CD1c-positive myeloid dendritic cell (primary cell): ENCODE results near the gene DSCAM.

ENCODE experiments used
- DNase-seq: peaks from one replicate; pipeline ENCODE4 v3.0.0-alpha.2; 2016; ENCODE audit errors: extremely low spot score

Gene DSCAM

DNA sequence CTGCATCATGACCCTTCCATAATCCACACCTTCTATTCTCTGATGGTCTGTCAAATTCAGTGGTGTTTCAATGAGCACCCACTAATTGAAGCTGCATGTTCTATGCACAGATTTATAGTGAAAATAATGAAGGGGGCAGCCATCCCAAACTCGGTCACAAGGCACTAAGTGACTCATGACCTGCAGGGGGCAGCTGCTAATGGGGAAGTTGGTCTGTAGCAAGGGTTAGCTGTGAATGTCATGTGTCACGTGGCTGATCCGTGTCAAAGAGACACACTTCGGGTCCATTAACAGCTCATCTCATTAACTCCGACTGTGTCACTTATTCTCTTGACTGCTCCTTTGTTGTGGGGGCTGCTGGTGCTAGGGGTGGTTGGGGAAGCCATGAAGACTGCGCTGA lies 673.1 kb downstream of the DSCAM start:
- DNase-seq = no peak

DNA sequence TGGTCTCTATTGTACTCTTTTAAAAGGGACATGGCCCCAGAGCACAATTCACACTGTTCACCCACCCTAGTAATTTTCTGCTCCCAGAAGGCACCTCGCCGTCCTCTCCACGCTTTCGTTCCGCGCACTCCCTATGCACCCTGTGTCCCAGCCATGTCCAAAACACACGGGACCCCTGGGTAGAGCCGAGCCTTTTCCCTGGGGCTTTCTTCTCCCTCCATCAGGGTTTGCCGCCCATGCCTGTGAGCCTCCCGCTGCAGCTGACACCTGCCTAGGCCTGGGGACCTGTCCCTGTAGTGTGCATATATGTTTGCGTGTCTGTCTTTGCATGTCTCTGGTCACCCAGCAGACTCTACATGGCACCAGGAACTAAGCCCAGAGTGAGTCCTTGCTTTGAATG lies 677.0 kb downstream of the DSCAM start:
- DNase-seq = no peak

DNA sequence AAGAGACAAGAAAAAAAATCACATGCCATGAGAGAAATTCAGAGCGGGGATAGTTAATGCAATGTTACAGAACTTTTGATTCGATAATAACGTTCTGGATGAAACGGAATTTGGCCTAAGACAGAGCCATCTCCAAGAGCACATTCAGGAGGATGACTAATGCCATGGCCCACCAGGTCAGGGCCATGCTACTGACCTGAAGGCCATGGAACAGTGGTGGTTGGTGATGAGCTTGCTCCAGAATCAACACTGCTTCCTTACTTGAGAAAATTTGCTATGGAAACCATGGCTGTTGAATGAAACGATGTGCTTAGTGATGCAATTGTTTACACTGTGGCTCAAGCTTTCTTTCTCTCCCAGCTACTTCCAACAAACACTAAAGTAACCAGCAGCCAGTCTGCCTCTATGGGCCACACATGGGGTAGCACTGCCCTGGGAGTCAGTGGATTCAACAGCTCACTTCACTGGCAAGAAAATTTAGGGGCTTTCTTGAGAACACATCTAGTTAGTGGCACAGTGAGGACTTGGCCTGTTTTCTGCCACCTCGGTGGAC lies 680.6 kb downstream of the DSCAM start:
- DNase-seq = no peak

DNA sequence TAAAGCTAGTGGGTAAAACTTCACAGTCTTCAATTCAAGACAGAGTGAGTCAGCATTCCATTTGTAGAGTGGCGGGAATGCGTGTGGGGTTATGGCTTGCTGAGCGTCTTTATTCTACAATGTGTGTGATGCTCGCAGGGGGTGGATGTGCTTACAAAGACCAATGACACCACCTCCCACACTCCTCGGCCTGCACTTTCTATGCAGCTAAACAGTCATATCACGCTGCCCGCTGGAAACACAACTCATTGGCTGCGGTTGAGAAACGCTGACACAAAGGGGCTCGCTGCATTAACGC lies 681.2 kb downstream of the DSCAM start:
- no peak for DNase-seq

DNA sequence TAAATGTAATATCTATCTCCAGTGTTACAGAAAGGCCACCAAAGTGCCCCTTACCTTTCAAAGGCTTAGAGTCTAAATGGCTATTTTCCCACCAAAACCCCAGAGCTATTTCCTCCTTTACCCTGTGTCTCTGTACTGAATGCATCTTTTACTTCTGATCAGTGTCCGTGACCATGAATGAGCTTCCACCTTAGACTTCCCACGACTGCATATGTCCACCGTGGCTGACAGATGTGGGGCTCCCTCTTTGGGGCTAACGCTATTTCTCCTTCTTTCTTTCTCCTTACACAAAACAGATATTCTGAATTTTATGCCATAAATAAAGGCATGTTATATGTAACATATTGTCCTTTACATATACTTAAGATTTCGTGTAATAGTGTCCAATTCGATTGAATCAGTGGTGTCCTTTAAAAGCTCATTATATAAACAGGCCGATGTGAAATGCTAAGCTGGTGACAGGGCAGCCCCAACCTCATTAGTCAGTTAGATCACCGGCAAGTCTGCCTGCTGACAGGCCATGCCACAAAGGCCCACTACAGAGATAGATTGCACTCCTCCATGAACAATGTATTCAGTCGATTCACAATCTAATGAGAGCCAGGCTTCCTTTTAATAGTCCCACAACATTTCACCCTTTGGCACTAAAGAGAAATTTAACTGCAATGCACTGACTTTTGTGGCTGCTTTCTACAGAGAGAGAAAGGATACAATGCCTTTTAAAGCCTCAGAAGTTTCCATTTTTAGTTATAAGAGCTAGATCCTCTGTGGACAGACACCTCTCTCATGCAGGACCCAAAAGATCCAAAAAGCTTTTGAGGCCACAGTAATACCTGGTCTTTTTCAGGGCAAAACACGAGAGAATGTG lies 681.8 kb downstream of the DSCAM start:
- no peak for DNase-seq

DNA sequence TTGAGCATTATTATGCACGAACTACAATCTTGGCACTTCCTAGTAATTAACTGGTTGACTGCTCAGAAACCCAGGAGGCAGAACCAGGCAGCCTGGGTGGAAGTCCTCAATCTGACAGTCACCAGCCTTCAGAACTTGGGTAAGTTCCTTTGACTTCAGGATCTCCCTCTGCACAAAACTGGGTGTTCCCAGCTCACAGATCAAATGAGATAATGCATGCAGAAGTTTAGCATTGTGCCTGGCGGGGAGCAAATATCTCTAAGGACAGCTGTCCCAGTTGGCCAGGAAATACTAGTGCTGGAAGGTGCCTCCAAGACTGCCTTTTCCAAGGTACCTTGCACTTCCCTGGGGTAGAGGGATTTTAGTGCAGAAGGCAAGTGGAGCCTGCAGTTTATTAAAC lies 684.9 kb downstream of the DSCAM start:
- DNase-seq = no peak

DNA sequence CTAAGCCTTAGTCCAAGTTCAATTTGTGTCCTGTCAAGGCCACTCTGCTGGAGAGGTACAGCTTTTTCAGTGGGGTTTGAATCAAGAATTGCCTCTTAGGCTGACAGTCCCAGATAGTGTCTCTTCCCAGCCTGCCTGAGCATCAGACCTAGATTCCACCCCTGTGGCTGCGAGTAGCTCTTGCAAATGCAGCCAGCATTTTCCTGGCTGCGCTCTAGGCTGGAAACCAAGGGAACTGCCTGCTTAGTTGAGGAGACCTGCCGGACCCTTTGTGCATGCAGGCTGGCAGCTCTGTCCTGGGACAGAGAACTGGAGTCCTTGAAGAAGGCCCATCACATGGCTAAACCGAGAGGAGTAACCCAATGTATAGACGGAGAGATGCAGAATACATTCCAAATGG lies 686.0 kb downstream of the DSCAM start:
- DNase-seq = no peak

DNA sequence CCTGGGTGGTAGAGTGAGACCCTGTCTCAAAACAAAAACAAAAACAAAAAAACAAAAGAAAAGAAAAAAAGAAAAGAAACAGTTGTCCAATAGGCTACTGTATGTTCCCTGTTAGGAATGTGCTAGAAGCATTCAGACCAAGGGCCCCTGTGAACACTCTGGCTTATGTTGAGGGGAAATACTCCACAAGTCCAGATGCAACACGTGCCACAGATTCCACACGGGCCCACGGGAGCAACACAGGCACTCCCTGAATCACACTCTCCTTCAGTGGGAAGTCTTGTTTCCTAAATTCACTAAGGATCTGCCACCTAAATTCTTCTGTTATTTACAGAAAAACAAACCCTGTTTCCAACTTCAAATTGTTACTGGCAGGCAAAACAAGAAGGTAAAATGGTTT lies 688.6 kb downstream of the DSCAM start:
- no peak for DNase-seq

DNA sequence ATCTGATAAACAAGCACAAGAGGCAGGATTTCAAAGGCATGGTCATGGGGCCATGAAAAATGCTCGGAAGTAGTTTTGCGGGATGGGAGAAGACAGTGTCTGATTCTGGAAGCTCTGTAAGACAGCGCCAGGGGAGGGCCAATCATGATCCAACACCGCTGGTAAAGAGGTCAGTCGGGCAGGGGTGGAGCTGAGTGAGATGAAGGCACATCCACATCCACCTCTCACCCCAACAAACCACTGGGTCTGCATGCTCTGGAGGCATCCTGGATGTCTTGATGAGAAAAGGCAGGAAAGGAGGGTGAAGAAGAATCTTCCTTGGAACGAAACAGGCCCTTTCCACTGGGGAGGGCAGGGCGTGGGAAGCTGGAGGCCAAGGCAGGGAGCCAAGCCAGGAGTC lies 691.4 kb downstream of the DSCAM start:
- no peak for DNase-seq

DNA sequence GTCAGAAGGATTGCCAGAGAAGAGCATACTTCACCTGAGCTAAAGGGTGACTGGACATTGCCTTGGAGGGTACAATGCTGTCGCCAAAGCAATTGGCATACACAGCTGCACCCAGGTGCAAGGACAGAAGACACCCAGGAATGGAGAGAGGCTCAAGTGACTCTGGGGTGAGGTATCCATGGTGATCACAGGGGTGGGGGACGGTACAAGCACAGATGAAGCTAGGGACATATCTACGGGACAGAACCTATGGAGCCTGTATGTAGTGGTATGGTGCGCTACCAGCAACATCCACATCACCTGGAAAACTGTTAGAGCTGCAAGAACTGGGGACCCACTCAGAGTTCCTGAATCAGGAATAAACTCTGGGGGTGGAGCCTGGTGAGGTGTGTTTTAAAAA lies 693.6 kb downstream of the DSCAM start:
- DNase-seq = no peak

DNA sequence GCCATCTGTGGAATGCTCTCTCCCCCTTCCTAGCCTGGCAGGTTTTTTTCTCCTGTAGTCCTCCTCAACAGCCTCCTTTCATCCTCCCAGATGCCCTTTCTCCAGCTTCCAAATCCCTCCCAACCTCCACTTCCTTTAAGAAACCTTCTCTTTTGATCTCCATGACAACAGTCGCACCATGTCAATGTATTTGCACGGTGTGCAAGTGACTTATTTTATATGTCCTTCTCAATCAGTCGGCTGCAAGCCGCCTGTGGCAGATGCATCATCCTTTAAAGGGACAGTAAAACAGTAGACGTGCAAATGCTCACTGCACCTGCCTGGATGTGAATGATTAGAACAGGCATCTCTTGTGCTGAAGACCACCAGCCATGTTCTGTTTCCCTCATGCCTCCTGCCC lies 694.5 kb downstream of the DSCAM start:
- no peak for DNase-seq

DNA sequence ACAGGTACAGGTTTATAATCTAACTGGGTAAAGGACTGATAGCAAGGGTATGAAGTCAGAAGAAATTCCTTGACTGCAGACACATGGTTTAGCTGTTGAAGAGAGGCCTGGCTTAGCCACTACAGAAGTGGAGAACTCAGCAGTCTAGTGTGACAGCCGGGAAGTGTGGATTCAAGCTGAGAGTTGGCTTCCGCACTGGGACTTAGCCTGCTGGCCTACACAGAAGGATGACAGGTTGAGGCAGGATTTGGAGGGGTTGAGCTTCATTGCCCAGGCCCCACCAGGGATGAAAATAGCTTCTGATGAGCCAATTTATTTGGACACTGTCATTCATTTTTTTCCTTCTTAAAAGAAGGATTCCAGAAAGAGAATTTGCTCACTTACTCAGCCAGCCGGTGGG lies 695.3 kb downstream of the DSCAM start:
- DNase-seq = no peak

DNA sequence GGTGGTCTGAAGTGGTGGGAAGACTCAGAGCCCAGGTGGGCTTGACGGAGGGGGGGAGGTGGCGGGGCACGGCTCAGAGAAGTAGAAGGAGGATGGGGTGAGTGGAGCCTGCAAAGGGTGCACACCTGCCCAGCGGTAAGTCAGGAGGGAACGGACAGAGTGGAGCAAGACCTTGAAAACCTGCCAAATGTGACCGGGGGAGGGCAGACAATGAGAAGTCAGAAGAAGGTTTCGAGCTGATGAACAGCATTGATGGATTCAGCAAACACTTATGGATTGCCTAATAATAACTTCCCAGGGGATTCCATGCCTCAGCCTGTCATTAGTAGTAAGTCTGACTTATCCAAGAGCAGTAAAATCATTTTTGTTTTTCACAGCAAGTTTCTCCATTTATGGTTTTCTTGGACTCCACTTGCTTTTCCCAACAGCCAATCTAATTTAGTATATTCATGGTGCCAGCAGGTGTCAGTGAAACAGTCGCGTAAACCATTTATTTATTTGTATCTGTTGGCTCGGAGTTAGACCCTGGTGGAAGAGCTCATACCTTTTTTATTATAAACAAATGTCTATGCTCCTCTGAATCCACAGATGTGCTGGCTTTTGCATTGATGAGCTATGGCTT lies 700.6 kb downstream of the DSCAM start:
- DNase-seq = no peak

DNA sequence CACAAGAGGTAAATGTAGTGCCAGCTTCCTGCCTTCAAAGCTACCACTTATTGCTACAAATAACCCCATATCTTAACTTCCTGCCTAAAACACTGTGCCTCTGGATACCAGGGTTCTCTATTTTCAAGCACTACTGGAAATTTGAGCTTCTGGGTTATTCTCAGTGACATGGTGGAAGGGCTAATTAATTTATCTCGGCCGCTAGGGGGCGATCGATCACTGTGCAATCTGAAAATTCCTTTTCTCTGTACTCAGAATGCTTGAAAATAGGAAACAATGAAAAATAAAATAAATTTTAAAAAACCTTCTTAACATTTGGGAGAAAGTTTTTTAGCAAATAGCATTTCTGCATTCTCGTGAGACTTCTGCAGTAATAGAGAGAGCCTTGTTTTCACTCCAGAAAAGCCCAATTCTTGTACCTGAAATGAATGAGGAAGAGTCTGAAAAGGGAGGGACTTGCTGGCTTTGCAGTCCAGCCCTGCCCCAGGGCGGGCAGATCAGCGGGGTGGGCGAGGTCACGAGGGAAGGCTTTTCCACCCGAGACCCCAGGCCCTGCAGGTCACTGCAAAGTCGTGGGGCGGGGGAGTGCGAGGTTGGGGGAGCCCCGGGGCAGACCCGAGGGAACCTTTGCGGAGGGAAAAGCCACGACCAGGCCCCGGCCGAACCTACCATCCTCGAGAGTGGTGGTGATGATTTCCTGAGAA lies 703.0 kb downstream of the DSCAM start:
- DNase-seq = peak; percentile 37

DNA sequence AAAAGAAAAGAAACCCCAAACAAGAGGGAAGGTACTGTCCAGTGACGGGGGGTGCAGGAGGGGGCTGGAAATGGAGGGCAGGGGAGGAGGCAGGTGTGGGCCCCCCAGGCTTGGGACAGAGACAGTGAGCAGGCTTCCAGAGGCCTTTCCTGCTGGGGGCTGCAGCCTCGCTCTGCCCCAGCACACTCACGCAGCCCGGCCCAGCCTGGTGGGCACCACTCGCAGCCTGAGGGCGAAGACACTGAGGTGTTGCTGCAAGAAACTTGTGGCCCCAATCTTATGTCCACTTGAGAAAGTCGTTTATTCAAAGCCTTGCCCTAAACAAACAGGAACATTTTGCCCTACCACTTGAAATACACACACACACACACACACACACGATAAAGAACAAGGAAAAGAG lies 705.3 kb downstream of the DSCAM start:
- DNase-seq = no peak

DNA sequence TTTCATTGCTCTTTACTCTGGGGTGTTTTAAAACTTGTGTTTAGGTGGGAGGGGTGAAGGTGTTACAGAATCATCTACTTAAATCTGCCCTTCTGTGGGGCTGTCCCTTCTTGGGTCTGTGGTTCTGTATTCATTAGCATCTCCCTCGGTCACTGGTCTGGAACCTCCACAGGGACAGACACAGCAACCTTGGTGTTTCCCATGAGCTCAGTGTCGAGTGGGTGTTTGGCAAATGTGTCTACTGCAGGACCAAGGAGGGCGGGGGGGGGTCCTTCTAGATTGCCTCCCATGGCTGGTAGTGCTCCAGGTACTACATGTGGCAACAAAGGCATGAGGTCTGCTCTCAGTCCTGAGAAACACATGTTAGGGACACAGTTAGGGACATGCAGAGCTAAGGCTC lies 706.3 kb downstream of the DSCAM start:
- DNase-seq = no peak

DNA sequence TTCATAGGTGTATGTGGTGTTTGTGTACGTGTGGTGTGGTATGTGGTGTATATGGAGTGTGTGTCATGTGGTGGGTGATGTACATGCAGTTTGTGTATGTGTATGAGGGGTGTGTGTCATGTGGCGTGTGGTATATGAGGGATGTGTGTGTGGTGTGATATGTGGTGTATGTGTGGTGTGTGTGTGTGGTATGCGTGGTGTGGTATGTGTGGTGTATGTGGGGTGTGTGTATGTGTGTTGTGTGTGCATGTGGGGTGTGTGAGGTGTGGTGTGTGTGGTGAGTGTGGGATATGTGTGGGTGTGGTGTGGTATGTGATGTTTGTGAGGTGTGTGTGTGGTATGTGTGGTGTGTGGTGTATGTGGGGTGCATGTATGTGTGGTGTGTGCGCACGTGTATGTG lies 707.3 kb downstream of the DSCAM start:
- DNase-seq = no peak

DNA sequence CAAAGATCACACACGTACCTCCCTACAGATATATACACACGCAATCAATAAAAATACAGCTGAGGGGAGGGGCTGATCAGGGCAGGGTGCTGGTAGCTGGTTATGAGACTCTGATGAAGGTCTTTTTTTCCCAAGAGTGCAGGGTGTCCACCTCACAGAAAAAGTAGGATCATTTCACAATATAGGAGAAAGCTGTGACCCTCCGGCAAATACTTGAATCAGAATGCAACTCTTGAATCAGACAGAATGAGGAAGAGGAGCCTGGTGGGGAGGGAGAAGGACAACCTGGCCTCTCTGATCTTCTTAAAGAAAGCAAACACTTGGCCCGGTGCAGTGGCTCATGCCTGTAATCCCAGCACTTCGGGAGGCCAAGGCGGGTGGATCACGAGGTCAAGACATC lies 710.4 kb downstream of the DSCAM start:
- DNase-seq = no peak

DNA sequence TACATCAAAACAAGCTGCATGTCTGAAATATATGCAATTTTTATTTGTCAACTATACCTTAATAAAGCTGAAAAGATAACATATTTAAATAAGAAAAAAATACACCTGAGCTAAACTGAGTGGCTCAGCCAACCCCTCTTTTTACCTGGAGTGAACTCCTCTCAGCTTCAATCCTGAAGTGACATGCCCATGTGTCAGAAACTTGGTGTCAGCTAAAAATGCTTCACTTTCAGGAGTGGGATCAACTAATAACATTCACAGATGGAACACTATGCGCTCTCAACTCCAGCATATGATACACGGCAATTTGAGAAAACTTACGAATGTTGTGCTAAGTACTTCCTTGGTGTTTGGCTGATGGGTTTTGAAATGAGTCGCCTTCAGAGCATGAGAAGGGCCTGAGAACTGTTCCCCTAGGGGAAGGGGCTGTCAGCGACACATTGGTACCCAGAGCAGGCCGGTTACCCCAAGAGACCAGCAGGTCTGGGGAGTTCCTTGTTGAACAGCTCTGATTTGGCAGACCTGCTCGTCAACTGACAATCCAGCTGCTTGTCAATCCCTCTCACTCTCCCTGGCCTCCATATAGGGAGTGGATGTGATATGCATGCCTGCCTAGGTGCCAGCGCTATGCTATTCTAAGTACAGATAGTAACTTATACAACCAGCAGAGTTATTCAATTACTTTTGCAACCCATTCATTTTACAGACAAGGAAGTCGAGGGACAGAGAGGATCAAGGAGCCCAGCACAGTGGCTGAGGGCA lies 712.0 kb downstream of the DSCAM start:
- no peak for DNase-seq

DNA sequence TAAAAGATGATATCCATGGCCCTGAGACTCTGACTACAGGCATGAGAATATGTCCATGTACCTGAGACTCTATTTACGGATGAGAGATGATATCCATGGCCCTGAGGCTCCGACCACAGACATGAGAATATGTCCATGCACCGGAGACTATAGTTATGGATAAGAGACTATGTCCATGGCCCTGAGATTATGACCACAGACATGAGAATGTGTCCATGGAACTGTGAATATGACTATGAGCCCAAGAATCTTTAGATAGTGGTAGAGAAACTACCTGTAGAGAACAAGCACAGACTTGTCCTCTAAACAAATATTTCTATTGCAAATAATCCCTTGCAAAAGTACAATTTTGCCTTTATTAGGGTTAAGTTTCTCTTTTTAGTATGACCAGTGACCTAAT lies 716.5 kb downstream of the DSCAM start:
- no peak for DNase-seq

DNA sequence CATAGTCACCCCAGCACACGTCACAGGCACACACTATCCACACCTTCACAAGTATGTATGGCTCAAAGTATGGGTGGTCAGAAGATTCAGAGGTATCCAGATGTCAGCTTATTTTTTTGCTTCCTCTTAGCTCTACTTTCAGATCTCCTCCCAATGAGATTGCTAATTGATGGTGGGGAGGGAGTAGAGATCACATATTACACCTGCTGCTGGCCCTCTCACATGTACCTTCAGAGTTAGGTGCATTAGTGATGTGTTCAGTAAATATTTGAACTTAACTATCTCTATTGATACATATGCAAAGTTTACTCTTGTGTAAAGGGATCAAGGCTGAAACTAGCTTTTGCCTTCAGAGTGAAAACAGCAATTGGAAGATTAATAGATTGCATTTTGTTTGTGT lies 717.1 kb downstream of the DSCAM start:
- no peak for DNase-seq

DNA sequence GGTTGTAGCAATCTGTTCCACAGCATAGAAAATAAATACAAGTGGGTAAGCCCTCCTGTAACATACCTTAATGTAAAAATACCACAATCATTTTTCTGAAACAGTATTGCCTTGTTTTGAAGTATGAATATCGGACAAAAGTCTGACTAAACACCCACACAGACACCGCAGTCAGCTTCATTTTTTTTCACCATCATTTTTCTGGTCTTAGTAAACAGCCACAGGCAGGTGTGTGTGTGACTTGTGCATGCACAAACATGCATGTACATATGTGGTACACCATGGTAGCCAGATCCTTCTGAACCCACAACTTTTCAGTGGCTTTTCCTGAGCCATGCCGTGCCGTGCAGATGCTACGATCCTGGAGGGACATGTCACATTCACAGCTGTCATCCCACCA lies 718.1 kb downstream of the DSCAM start:
- no peak for DNase-seq
